GM19238 (cell line): ENCODE data around the gene TBC1D3B.
"Not testable (repeated sequence)": the region's sequence is repeated elsewhere in the genome, so short reads cannot be mapped to it uniquely, and the experiment has no call there.

Experiments used
- DNase-seq: peaks from one replicate; pipeline ENCODE4 v3.0.0; 2011; ENCODE audit warnings: low spot score; ENCODE audit not compliant: insufficient read length

Gene TBC1D3B

GRCh38 chr17:36182176-36183000 is 6.0 kb upstream of the TBC1D3B start:
- DNase-seq: no peak

- DNase-seq: not testable (repeated sequence)
Measured at GRCh38 chr17:36181446-36182175, 5.2 kb upstream of the TBC1D3B start.

- DNase-seq: not testable (repeated sequence)
Measured at GRCh38 chr17:36168836-36169235, 7.6 kb downstream of the TBC1D3B start.

GRCh38 chr17:36153895-36154610 is 22.4 kb downstream of the TBC1D3B start:
- DNase-seq: no peak

GRCh38 chr17:36152639-36153120 is 23.8 kb downstream of the TBC1D3B start:
- DNase-seq: no peak

- DNase-seq: no peak
Measured at GRCh38 chr17:36151891-36152638, 24.4 kb downstream of the TBC1D3B start.

- DNase-seq: no peak
Measured at GRCh38 chr17:36149296-36149820, 27.1 kb downstream of the TBC1D3B start.

GRCh38 chr17:36148559-36149295 is 27.7 kb downstream of the TBC1D3B start:
- DNase-seq: peak; percentile 97

- DNase-seq: no peak
Measured at GRCh38 chr17:36147601-36148000, 28.8 kb downstream of the TBC1D3B start.

- no peak for DNase-seq
Measured at GRCh38 chr17:36144981-36145729, 31.3 kb downstream of the TBC1D3B start.

GRCh38 chr17:36144014-36144413 is 32.4 kb downstream of the TBC1D3B start:
- no peak for DNase-seq

GRCh38 chr17:36142806-36143205 is 33.6 kb downstream of the TBC1D3B start:
- DNase-seq: no peak

GRCh38 chr17:36142235-36142634 is 34.2 kb downstream of the TBC1D3B start:
- no peak for DNase-seq

- DNase-seq: no peak
Measured at GRCh38 chr17:36136439-36136838, 40.0 kb downstream of the TBC1D3B start.

- no peak for DNase-seq
Measured at GRCh38 chr17:36136036-36136435, 40.4 kb downstream of the TBC1D3B start.

GRCh38 chr17:36135465-36135864 is 41.0 kb downstream of the TBC1D3B start:
- DNase-seq: no peak

- no peak for DNase-seq
Measured at GRCh38 chr17:36133602-36134236, 42.7 kb downstream of the TBC1D3B start.

GRCh38 chr17:36132421-36132831 is 44.0 kb downstream of the TBC1D3B start:
- DNase-seq: no peak

GRCh38 chr17:36131931-36132330 is 44.5 kb downstream of the TBC1D3B start:
- no peak for DNase-seq
